KOPT-K1 (cell line): Measurements from ENCODE around the gene CD248.

Experiments
- H3K27ac ChIP-seq: fragments of 200-600 bp; sonication (generic); 2 replicates; pipeline ENCODE4 v1.5.1; 2016; ENCODE audit warnings: antibody characterized with exemption, mild to moderate bottlenecking, low read depth, low read length; ENCODE audit not compliant: poor library complexity, severe bottlenecking
- H3K36me3 ChIP-seq: fragments of 200-600 bp; sonication (generic); 2 replicates; pipeline ENCODE4 v1.5.1; 2017; ENCODE audit warnings: antibody characterized with exemption, mild to moderate bottlenecking, low read length, moderate library complexity; ENCODE audit not compliant: insufficient read depth
- H3K9me3 ChIP-seq: fragments of 200-600 bp; sonication (generic); 2 replicates; pipeline ENCODE4 v1.5.1; 2017; ENCODE audit warnings: antibody characterized with exemption, low read length, mild to moderate bottlenecking; ENCODE audit not compliant: insufficient read depth, poor library complexity, severe bottlenecking

CD248 gene

GRCh38 chr11:66275396-66275795 lies 41.4 kb downstream of the CD248 start:
- H3K9me3 ChIP-seq = no peaks in the 10 kb centered on the region
- peaks cover 59% of the 10 kb centered on the region for H3K36me3 ChIP-seq
- H3K27ac ChIP-seq = no peak overlapping the region

DNA sequence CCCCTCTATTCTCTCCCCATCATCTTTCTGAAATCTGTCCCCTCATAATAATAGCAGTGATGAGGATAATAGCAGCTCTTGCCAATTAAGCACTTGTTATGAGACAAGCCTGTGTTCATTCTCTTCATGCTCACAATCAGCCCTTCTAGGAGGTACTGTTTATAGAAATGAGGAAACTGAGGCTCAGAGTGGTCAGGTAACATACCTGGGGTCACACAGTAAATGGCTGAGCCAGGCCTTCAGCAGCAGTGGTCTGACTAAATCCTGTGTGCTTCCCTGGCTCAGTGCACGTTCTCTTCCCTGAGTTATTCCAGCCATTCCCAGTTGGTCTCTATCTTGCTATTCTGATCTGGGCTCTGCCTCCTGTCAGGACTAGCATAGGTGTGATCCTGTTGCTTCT lies 42.6 kb downstream of the CD248 start:
- no peak overlapping the region for H3K27ac ChIP-seq
- H3K36me3 ChIP-seq = peaks cover 66% of the 10 kb centered on the region
- H3K9me3 ChIP-seq = no peaks in the 10 kb centered on the region

DNA sequence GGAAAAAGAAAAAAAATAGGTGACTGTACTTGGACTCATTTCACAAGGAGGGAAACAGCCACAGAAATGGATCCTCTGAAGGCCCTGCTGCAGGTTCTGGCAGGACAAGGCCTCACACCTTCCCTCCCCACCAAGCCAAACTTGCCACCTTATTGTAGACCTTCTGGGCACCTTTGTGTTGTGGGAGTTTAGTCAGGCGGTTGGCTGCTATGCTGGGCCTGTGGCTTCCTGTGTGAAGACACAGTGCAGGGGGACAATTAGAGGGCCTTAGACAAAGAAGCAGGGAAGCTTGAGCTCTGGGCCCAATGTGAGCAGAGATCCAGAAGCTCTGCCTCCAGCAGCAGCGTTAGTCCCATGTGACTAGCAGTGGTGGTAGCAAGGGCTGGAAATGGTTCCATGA lies 44.2 kb downstream of the CD248 start:
- Histone ChIP-seq H3K27ac (no peak overlapping the region), H3K9me3 (no peaks in the 10 kb centered on the region), H3K36me3 (peaks cover 66% of the 10 kb centered on the region)

GRCh38 chr11:66271816-66272215 lies 45.0 kb downstream of the CD248 start:
- Histone ChIP-seq H3K36me3 (peaks cover 70% of the 10 kb centered on the region), H3K27ac (no peak overlapping the region), H3K9me3 (no peaks in the 10 kb centered on the region)

DNA sequence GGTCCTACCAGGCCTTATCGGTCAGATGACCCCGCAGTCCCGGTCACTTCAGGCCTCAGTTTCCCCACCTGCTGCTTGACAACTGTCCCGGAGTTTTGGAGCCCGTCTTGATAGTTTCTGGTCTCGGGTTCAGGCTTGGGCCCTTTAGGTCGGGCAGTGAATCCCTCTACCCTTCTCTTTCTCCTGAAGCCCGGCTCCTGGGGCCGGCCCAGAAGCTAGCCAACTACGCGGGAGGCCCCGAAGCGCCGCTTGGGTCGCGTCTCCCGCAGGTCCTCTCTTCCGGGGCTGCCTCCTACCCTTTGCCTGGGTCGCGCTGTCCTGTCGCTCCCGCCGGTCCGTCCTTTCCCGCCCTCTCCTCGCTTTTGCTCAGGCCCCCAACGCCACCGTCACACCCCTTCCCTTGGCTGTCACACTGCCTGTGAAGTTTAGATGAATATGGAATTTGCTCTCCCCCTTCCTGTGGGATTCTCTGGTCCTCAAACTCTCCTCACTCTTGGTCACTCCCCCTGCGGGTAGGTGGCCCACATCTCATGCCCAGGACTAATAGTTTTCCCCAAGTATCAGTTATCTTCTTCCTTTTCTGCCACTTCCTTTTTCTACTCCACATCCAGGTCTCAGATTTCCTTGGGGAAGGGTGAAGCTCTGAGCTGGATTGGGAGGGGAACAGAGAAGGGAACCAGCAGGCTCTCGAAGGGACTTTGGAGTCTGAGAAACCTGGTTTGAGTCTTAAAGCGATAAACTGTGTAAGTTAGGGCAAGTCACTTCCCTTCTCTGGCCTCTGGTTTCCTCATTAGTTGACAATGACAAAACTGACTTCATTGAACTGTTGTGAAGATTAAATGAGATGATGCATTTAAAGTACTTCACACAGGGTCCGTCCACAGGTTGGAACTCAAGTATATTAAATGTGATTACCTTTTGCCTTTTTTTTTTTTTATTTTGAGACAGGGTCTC lies 47.6 kb downstream of the CD248 start:
- H3K9me3 ChIP-seq = no peaks in the 10 kb centered on the region
- peaks cover 72% of the 10 kb centered on the region for H3K36me3 ChIP-seq
- H3K27ac ChIP-seq = peak overlapping the region; percentile 83

- Histone ChIP-seq H3K9me3 (no peaks in the 10 kb centered on the region), H3K27ac (peak within 1 kb of the TSS; percentile 83), H3K36me3 (peaks cover 72% of the 10 kb centered on the region)
Observed at GRCh38 chr11:66268244-66268951, 48.4 kb downstream of the CD248 start, which contains the start of gene RAB1B. RAB1B (plus strand) TSS chr11:66268639; CDS start chr11:66268680, 41 bp downstream.

GRCh38 chr11:66267379-66268243 lies 49.2 kb downstream of the CD248 start:
- H3K36me3 ChIP-seq = peaks cover 72% of the 10 kb centered on the region
- no peaks in the 10 kb centered on the region for H3K9me3 ChIP-seq
- peak overlapping the region; percentile 83 for H3K27ac ChIP-seq

DNA sequence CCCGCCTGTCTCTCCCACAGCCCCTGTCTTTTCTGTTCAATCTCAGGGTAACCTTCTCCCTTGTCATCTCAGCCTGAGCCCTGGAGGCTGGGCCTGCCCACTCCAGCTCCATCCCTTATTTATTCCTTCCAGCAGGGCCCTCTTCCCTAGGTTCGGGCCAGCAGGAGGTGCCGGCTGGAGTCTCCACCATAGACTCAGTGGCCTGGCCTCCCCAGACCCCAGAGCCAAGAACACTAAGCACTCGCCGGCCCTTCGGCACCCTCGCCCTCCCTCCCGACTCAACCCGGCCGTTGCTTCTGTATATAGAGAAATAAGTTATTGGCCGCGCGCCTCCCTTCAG lies 49.8 kb downstream of the CD248 start:
- no peaks in the 10 kb centered on the region for H3K9me3 ChIP-seq
- H3K36me3 ChIP-seq = peaks cover 72% of the 10 kb centered on the region
- no peak overlapping the region for H3K27ac ChIP-seq

GRCh38 chr11:66266378-66267038 lies 50.3 kb downstream of the CD248 start:
- H3K9me3 ChIP-seq = no peaks in the 10 kb centered on the region
- no peak overlapping the region for H3K27ac ChIP-seq
- H3K36me3 ChIP-seq = peaks cover 72% of the 10 kb centered on the region

- H3K36me3 ChIP-seq = peaks cover 75% of the 10 kb centered on the region
- no peaks in the 10 kb centered on the region for H3K9me3 ChIP-seq
- H3K27ac ChIP-seq = no peak overlapping the region
Observed at GRCh38 chr11:66265531-66266377, 51.1 kb downstream of the CD248 start.

GRCh38 chr11:66264914-66265313 lies 51.9 kb downstream of the CD248 start:
- Histone ChIP-seq H3K36me3 (peaks cover 75% of the 10 kb centered on the region), H3K27ac (no peak overlapping the region), H3K9me3 (no peaks in the 10 kb centered on the region)
